GM21360 (cell line): ENCODE measurements around the gene GREB1L.

Experiments used
- ATAC-seq: cut with Tn5 transposase; IDR thresholded peaks from one replicate; pipeline ENCODE4 v1.9.1; 2021; ENCODE audit warnings: mild to moderate bottlenecking, moderate library complexity; ENCODE audit not compliant: unreplicated experiment

The GREB1L gene

GRCh38 chr18:21479721-21480120 is 237.7 kb downstream of the GREB1L start:
- ATAC-seq, result no peak

DNA sequence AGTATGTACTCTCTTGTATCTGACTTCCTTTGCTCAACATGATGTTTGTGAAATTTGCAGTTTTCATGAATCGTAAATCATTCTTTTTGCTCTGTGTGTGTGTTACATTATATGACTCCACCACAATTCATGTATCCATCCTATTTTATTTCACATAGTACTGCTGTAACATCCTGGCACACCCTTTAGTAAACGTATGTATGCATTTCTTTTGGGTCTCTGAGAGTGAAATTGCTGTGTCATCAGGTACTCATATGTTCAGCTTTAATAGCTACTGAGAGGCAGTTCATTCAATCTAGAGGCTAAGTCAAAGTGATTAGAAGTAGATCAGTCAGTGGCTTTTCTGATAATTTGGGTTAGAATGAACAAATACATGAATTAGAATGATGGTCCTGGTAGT is 239.7 kb downstream of the GREB1L start:
- ATAC-seq, result no peak

GRCh38 chr18:21483051-21483450 is 241.0 kb downstream of the GREB1L start:
- ATAC-seq, result no peak

GRCh38 chr18:21484851-21485636 is 243.0 kb downstream of the GREB1L start:
- ATAC-seq, result no peak

- ATAC-seq, result no peak
These were observed 244.9 kb downstream of the GREB1L start for GRCh38 chr18:21486905-21487437.

- no peak for ATAC-seq
These were observed 247.2 kb downstream of the GREB1L start for GRCh38 chr18:21489119-21489750.

DNA sequence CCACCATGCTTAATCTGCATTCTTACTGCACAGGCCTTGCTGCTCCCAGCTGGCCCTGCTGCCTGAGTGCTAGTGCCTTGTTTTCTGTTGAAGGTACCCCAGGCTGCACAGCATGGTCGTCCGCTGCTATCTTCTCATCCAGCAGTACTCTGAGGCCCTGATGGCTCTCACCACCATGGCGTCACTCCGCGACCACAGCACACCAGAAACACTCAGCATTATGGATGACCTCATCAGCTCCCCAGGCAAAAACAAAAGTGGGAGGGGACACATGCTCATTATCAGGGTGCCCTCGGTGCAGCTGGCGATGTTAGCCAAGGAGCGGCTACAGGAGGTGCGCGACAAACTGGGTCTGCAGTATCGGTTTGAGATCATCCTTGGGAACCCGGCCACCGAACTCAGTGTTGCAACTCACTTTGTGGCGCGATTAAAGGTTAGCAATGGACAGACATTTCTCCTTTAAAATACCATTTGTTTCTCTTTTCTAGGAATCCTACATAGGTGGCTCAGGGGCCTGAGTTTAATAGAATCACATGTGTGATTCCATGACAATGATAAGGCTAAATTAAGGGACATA is 248.0 kb downstream of the GREB1L start:
- no peak for ATAC-seq

- no peak for ATAC-seq
These were observed 248.7 kb downstream of the GREB1L start for GRCh38 chr18:21490748-21491147.

DNA sequence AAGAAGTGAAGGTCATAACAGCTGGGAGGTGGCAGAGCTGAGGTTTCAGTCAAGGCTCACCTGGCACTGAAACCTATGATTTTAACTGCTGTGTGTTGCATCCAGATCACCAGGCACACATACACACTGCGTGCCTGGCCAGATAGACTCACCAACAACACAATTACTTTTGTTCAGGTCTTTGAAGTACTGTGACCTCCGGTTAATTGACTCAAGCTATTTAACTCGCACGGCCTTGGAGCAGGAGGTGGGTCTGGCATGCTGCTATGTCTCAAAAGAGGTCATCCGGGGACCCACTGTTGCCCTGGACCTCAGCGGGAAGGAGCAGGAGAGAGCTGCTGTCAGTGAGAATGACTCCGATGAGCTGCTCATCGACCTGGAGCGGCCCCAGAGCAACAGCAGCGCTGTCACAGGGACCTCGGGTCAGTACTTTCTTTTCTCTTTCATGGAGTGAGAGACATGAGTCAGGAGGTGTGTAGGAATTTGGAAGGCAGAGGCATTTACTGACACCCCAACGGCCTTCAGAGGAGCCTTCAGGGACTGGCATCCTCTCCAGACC is 254.3 kb downstream of the GREB1L start:
- no peak for ATAC-seq

DNA sequence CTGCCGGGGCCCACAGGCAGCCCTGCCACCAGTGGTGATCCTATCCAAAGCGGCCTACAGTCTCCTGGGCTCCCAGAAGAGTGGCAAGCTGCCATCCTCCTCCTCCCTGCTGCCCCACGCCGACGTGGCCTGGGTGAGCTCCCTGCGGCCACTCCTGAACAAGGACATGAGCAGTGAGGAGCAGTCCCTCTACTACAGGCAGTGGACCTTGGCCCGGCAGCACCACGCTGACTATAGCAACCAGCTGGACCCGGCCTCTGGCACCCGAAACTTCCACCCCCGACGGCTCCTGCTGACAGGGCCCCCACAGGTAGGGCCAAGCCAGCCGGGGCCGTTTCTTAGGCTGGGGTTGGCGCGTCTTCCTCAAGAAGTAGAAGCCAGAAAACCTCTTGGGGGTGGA is 258.0 kb downstream of the GREB1L start:
- ATAC-seq, result no peak

DNA sequence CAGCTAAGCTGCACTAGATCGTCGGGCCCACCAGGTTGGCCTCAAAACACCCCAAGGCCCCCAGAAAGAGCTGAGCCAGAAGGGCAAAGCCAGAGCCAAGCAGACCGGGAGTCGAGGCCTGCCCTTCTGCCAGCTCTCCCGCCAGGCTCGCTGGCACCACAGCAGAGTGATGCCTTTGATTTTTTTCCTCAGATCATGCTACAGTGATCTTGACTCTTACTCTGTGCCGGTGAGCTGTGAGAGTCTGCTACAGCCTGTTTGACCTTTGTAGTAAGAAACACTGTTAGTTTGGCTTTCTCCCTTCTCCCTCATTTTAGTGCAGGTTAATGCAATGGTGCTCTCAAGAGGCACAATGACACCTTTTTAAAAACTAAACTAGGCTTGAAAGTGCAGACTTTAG is 260.6 kb downstream of the GREB1L start:
- no peak for ATAC-seq

DNA sequence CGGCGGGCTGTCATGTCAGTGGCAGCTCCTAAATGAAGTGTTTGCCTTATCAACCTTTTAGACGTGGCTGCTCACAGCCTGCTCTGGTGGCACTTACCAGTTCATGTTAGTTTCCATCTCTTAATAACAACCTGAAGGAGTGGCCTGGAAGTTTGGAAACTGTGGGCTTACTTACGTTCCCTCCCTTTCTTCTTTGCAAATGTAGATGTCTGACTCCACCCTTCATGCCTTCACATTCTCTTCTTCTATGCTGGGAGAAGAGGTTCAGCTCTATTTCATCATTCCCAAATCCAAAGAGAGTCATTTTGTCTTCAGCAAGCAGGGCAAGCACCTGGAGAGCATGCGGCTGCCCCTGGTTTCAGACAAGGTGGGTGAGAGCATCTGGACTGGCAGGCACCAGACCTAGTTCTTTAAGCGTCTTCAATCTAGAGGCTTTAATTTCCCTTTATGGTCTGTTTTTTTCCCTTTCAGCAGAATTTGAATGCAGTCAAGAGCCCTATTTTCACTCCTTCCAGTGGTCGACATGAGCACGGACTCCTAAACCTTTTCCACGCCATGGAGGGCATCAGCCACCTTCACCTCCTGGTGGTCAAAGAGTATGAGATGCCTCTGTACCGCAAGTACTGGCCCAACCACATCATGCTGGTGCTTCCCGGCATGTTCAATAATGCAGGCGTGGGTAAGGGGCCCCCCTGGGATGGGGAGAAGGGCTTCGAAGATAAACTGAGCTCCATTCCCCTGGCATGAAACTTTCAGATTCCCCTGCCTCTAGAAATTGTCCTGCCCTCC is 266.1 kb downstream of the GREB1L start:
- ATAC-seq, result no peak

DNA sequence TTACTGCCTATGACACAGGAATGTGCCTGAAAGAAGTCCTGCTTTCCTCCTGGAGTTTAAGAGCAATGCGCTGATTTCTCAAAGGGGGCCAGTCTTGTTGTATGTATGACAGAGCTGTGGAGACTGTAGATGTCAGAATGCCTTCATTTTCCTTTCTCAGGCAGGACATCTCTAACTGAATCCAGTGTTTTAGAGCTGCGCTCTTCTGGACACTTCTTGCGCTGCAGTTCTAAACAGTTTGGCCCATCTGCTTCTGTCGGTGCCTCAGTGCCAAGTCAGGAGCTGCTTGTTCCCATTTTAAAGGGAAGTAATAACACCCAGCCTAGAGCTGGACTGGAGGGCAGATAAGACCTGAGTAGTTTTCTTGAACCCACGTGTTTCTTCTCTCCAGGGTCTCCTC is 267.0 kb downstream of the GREB1L start:
- no peak for ATAC-seq

GRCh38 chr18:21513292-21513691 is 271.3 kb downstream of the GREB1L start:
- no peak for ATAC-seq

DNA sequence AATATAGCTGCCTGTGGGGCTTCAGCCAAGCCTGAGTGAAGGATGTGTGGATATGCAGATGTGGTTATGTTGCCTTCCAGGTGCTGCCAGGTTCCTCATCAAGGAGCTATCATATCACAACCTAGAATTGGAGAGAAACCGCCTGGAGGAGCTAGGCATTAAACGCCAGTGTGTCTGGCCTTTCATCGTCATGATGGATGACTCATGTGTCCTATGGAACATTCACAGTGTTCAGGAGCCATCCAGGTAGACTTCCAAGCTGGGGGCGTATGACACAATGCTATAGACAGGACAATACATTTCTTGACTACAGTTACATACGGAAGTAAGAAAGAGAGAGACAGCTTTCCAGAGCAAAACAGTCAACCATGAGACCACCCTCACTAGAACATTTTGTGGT is 271.7 kb downstream of the GREB1L start:
- no peak for ATAC-seq

DNA sequence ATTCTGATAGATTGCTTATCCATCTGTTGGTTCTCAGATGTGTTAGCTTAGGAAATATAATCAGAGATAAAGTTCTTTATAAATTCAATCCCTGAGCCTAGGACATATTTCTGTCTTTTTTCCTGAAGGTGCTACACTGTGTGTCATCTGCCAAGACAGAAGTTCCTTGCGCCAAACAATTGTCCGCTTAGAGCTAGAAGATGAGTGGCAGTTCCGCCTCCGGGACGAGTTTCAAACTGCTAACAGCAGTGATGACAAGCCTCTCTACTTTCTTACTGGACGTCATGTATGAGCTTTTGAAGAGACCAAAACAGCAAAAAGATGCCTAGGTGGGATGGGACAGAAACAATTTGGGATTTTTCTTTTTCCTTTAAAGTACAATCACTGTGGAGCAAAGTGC is 280.5 kb downstream of the GREB1L start:
- no peak for ATAC-seq

- ATAC-seq, result no peak
These were observed 283.9 kb downstream of the GREB1L start for GRCh38 chr18:21525916-21526315.

DNA sequence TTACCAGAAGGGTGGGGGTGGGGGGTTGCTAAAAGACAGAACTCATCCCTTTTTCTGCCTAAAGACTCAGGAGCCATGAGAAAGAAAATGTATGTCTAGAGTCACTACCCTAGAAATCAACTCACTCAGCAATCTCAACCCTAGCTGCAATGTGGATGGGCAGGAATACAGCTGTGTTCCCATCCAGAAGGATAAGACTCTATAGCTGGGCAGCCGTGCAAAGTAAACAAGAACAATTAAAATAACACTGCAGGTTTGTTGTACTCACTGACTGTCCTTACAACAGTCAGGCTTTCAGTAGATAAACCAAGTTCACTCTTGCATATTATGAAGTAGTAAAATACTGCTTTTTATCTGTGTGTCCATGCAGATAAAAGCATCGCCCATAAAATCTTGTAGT is 284.4 kb downstream of the GREB1L start:
- no peak for ATAC-seq

DNA sequence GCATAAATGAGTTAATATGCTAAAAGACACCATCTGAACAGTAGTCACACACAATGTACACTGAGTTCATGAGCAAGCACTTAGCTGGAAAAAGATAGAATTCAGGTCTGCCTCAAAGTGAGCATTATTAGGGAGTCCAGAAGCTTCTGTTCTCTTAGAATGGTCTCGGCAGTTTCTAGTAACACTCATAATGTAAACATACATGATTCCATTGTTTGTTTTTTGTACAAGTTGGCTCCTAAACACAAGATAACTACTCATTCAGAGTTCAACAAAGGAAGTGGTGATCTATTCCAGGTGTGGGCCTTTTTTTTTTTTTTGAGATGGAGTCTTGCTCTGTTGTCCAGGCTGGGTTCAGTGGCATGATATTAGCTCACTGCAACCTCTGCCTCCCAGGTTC is 292.3 kb downstream of the GREB1L start:
- ATAC-seq, result no peak

DNA sequence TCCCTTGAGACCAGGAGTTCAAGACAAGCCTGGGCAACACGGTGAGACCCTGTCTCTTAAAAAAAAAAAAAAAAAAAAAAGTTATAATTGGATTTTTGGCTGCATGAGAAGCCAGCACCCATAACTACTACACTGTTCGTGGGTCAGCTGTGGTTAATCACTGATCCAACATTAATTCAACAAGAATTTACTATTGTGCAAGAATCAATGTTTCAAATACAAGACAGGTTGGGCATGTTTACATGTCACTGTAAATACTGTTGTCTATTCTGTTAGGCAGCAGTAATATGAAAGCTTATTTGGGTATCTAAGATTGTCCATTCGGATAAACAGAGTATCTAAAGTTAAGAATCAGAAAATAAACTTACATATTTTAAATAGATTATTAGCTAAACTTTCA is 296.2 kb downstream of the GREB1L start:
- no peak for ATAC-seq

DNA sequence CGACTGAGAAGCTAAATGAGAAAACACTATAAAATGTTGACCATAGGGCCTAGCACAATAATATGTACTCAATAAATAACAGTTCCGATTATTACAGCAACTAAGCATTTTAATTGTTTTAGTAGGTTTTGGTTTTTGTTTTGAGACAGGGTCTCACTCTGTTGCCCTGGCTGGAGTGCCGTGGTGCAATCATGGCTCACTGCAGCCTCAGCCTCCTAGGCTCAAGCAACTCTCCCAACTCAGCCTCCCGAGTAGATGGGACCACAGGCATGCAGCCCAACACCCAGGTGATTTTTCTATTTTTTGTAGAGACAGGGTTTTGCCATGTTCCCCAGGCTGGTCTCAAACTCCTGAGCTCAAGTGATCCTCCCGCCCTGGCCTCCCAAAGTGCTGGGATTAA is 304.4 kb downstream of the GREB1L start:
- ATAC-seq, result no peak
